Smooth muscle cell (in vitro differentiated cells): ENCODE data around the gene LSM14A. TPM values are rescaled to one million over a fixed set of nuclear protein-coding genes. Genes with fewer than 3 reads are reported as not detected.

Experiments
- DNase-seq: peaks from one replicate; lab custom pipeline; 2025; ENCODE audit not compliant: unreplicated experiment; lab: John Stamatoyannopoulos, UW
- H2AFZ ChIP-seq: fragments of 200-600 bp; sonication (generic); 2 replicates; pipeline ENCODE4 v1.6.0; 2016; ENCODE audit warnings: antibody characterized with exemption, low read depth, mild to moderate bottlenecking
- H3F3A ChIP-seq: fragments of 200-600 bp; sonication (generic); 2 replicates; pipeline ENCODE4 v1.6.0; 2017; ENCODE audit warnings: antibody characterized with exemption, low read depth
- H3K27ac ChIP-seq: fragments of 200-600 bp; sonication (generic); 2 replicates; pipeline ENCODE4 v1.5.1; 2016; ENCODE audit warnings: low read depth, mild to moderate bottlenecking
- H3K27me3 ChIP-seq: fragments of 200-600 bp; sonication (generic); 2 replicates; pipeline ENCODE4 v1.6.1; 2016; ENCODE audit warnings: low read depth, mild to moderate bottlenecking
- H3K36me3 ChIP-seq: fragments of 200-600 bp; sonication (generic); 2 replicates; pipeline ENCODE4 v1.5.1; 2016; ENCODE audit warnings: low read depth
- H3K4me1 ChIP-seq: fragments of 200-600 bp; sonication (generic); 2 replicates; pipeline ENCODE4 v1.5.1; 2016; ENCODE audit warnings: low read depth
- H3K4me2 ChIP-seq: fragments of 200-600 bp; sonication (generic); 2 replicates; pipeline ENCODE4 v1.6.0; 2016; ENCODE audit warnings: mild to moderate bottlenecking
- H3K4me3 ChIP-seq: fragments of 200-600 bp; sonication (generic); 2 replicates; pipeline ENCODE4 v1.5.1; 2016; ENCODE audit warnings: mild to moderate bottlenecking
- H3K79me2 ChIP-seq: fragments of 200-600 bp; sonication (generic); 2 replicates; pipeline ENCODE4 v1.6.0; 2016; ENCODE audit warnings: low read depth, mild to moderate bottlenecking
- H3K9ac ChIP-seq: fragments of 200-600 bp; sonication (generic); 2 replicates; pipeline ENCODE4 v1.6.0; 2016; ENCODE audit warnings: low read depth
- H3K9me3 ChIP-seq: fragments of 200-600 bp; sonication (generic); replicated peaks from 2 replicates; pipeline ENCODE4 v1.5.1; 2016; ENCODE audit warnings: low read depth
- H4K20me1 ChIP-seq: fragments of 200-600 bp; sonication (generic); 2 replicates; pipeline ENCODE4 v1.6.0; 2016; ENCODE audit warnings: low read depth
- WGBS: methylation state at CpG from one replicate; pipeline ENCODE4 v1.1.7; 2016; ENCODE audit warnings: low lambda C conversion rate; 5-methylcytosine and 5-hydroxymethylcytosine counted together
- polyA plus RNA-seq: library from polyadenylated mRNA; unstranded; fragments of >200 nt; fragmentation: Nextera tagmentation; extraction: Ambion mirVana; gene quantifications from 2 replicates; pipeline ENCODE4 v1.2.1, GENCODE V29; 2016
- total RNA-seq: library from RNA; depleted of rRNA; stranded (reverse); fragments of >200 nt; gene quantifications from 2 replicates; pipeline ENCODE4 v1.2.3, GENCODE V29; 2014
- TF ChIP-seq, protein P1 (sequence below): fragments of 200-600 bp; sonication (generic); IDR thresholded peaks from 2 replicates; pipeline ENCODE4 v1.5.1; 2017; ENCODE audit warnings: borderline replicate concordance, mild to moderate bottlenecking, antibody characterized with exemption; ENCODE audit not compliant: insufficient read depth, poor library complexity, severe bottlenecking

LSM14A gene
- total and polyA plus RNA-seq, 2 experiments from 2014 or later, result 63.0 to 90.9 TPM

- DNase-seq, result no peak
- no peaks in the 10 kb centered on the region for H3K9me3 ChIP-seq
- H3K36me3 ChIP-seq, result no peaks in the 10 kb centered on the region
- H3K27ac ChIP-seq, result peak overlapping the region; percentile 10
- peaks cover 4% of the 10 kb centered on the region for H3K27me3 ChIP-seq
- H3K4me1 ChIP-seq, result peaks cover 52% of the 10 kb centered on the region
- H4K20me1 ChIP-seq, result peaks cover 85% of the 10 kb centered on the region
- TF ChIP-seq, protein P1, sequence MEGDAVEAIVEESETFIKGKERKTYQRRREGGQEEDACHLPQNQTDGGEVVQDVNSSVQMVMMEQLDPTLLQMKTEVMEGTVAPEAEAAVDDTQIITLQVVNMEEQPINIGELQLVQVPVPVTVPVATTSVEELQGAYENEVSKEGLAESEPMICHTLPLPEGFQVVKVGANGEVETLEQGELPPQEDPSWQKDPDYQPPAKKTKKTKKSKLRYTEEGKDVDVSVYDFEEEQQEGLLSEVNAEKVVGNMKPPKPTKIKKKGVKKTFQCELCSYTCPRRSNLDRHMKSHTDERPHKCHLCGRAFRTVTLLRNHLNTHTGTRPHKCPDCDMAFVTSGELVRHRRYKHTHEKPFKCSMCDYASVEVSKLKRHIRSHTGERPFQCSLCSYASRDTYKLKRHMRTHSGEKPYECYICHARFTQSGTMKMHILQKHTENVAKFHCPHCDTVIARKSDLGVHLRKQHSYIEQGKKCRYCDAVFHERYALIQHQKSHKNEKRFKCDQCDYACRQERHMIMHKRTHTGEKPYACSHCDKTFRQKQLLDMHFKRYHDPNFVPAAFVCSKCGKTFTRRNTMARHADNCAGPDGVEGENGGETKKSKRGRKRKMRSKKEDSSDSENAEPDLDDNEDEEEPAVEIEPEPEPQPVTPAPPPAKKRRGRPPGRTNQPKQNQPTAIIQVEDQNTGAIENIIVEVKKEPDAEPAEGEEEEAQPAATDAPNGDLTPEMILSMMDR, result no peak
- peak overlapping the region; percentile 98 for H3K4me2 ChIP-seq
- WGBS, result 81% methylated on average over 3 of the region's 3 CpGs
- H3K79me2 ChIP-seq, result peaks cover 91% of the 10 kb centered on the region
- no peak overlapping the region for H3K9ac ChIP-seq
- peak overlapping the region; percentile 91 for H3K4me3 ChIP-seq
- peaks cover 5% of the 10 kb centered on the region for H3F3A ChIP-seq
- H2AFZ ChIP-seq, result no peak overlapping the region
Measured at GRCh38 chr19:34176581-34176980, 4.3 kb downstream of the LSM14A start.

DNA sequence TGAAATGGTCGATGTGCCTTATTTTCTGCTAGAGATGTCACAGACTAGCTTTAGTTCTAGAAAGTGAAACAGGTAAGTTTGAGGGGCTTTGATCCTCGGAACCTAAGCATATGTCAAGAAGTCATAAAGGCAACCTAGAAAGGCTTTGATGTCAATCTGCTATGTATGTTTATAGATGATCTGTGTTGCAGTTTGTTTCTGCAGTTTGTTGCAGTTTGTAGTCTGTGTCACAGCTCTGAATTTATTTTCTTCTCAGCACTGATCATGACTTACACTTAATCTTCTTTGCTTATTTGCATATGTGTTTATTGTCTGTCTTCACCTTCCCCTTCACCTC is 5.9 kb downstream of the LSM14A start:
- DNase-seq, result no peak
- Histone ChIP-seq H3K27me3 (no peaks in the 10 kb centered on the region), H3F3A (no peaks in the 10 kb centered on the region), H4K20me1 (peaks cover 100% of the 10 kb centered on the region), H3K27ac (peak overlapping the region; percentile 10), H3K4me1 (peaks cover 52% of the 10 kb centered on the region), H3K4me2 (peak overlapping the region; percentile 98), H3K9ac (no peak overlapping the region), H3K4me3 (no peak overlapping the region), H3K9me3 (no peaks in the 10 kb centered on the region), H3K36me3 (no peaks in the 10 kb centered on the region), H2AFZ (no peak overlapping the region), H3K79me2 (peaks cover 100% of the 10 kb centered on the region)
- TF ChIP-seq, protein P1, result no peak
- WGBS, result 82% methylated on average over 2 of the region's 2 CpGs

- Histone ChIP-seq H3F3A (no peaks in the 10 kb centered on the region), H3K27ac (no peak overlapping the region), H3K4me1 (peaks cover 45% of the 10 kb centered on the region), H2AFZ (no peak overlapping the region), H3K9me3 (no peaks in the 10 kb centered on the region), H3K9ac (no peak overlapping the region), H3K79me2 (peaks cover 100% of the 10 kb centered on the region), H3K27me3 (no peaks in the 10 kb centered on the region), H3K4me2 (peak overlapping the region; percentile 98), H3K36me3 (no peaks in the 10 kb centered on the region), H3K4me3 (no peak overlapping the region), H4K20me1 (peaks cover 100% of the 10 kb centered on the region)
- TF ChIP-seq, protein P1, result no peak
- no peak for DNase-seq
- WGBS, result 96% methylated on average over 2 of the region's 2 CpGs
Measured at GRCh38 chr19:34179066-34179465, 6.8 kb downstream of the LSM14A start.

DNA sequence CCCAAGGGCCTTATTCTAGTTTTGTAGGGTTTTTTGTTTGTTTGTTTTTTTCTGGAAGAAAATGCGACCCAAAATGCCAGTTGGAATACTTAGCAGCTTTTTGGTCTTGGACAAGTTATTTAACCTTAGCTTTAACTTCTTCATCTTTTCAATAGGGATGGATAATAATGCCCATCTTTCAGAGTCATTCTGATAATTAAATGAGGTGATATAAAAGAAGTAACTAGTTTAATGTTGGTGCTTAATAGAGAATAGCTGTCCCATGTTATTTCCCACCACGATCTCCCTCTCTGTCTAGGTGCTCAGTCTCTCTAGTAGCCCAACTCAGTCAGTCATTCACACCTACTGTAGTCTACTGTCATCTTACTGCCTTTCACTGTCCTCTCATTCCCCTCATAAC is 8.0 kb downstream of the LSM14A start:
- Histone ChIP-seq H3K27me3 (no peaks in the 10 kb centered on the region), H3F3A (no peaks in the 10 kb centered on the region), H3K9ac (no peak overlapping the region), H3K4me2 (no peak overlapping the region), H3K79me2 (peaks cover 100% of the 10 kb centered on the region), H3K36me3 (no peaks in the 10 kb centered on the region), H4K20me1 (peaks cover 100% of the 10 kb centered on the region), H3K4me1 (peaks cover 35% of the 10 kb centered on the region), H3K4me3 (no peak overlapping the region), H2AFZ (no peak overlapping the region), H3K27ac (no peak overlapping the region), H3K9me3 (no peaks in the 10 kb centered on the region)
- WGBS, result 98% methylated on average over 2 of the region's 2 CpGs
- TF ChIP-seq, protein P1, result no peak
- DNase-seq, result no peak
